Colonic mucosa (tissue), 4 donors: ENCODE data around the gene CFAP74. TPM values are rescaled to one million over a fixed set of nuclear protein-coding genes. Genes with fewer than 3 reads are reported as not detected.

Source experiments
- DNase-seq: peaks from one replicate; pipeline ENCODE4 v3.0.0-alpha.2; 2020
- H3K27ac ChIP-seq: fragments of 200-600 bp; one replicate; pipeline ENCODE4 v1.8.0; 2021
- H3K27me3 ChIP-seq: fragments of 200-600 bp; one replicate; pipeline ENCODE4 v1.8.0; 2021
- H3K36me3 ChIP-seq: fragments of 200-600 bp; one replicate; pipeline ENCODE4 v1.8.0; 2021
- H3K4me1 ChIP-seq: fragments of 200-600 bp; one replicate; pipeline ENCODE4 v1.8.0; 2021; ENCODE audit warnings: mild to moderate bottlenecking
- H3K4me3 ChIP-seq: fragments of 200-600 bp; one replicate; pipeline ENCODE4 v1.8.0; 2021
- H3K9ac ChIP-seq, 2 donors: one replicate each; pipeline ENCODE4 v1.7.0; 2013; ENCODE audit warnings: control low read depth in 2 of 2, low read depth in 2 of 2, low read length in 2 of 2
- H3K9me3 ChIP-seq: fragments of 200-600 bp; one replicate; pipeline ENCODE4 v1.8.0; 2021
- CTCF ChIP-seq: fragments of 200-600 bp; IDR thresholded peaks from one replicate; pipeline ENCODE4 v1.8.0; 2022; ENCODE audit warnings: antibody characterized with exemption, mild to moderate bottlenecking
- intact Hi-C: fragments of 100-400 bp; cut with DNase I; formaldehyde crosslinking; loops from one replicate; pipeline ENCODE4 v1.14.1; 2022
- total RNA-seq, 2 donors: library from RNA; stranded (reverse); fragmentation: NEBNext Ultra II Directional in 1 of 2; extraction: Animal tissue kit (Norgen Biotek cat#: 25700) in 1 of 2; gene quantifications; one replicate each; pipeline ENCODE4 v1.2.1, GENCODE V29; 2021
- donor health status: healthy.
- donor health status: DM: no; HTN: no; CAD: no.
- donor health status: DM: no; HTN: no; CAD: no.

CFAP74 gene
- total RNA-seq, 2 donors from 2014 or later = 0.10 to 0.16 TPM

DNA sequence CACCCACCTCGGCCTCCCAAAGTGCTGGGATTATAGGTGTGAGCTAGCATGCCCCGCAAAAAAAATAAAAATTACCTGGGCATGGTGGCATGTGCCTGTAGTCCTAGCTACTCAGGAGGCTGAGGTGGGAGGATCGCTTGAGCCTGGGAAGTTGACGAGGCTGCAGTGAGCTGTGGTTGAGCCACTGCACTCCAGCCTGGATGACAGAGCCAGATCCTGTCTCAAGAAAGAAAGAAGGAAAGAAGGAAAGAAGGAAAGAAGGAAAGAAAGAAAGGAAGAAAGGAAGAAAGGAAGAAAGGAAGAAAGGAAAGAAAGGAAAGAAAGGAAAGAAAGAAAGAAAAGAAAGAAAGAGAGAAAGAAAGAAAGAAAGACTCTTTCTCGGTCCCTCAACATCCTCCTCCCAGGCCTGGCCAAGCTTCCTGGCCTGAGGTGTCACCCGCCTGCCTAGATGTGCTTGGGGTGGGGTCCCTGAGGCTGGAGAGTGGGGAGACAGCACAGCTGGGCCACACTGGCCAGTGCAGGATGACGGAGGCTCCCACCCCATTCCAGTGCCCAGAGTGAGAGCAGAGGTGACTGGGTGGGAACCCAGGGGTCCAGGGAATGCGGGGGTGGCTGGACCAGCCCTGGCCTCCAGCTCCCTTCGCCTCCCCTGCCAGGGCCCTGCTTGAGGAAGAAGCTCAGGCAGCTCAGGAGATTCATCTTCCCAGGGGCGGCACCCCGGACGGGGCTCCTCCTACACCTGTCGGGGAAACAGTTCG is 102.5 kb downstream of the CFAP74 start:
- H3K4me1 ChIP-seq = no peaks in the 10 kb centered on the region
- DNase-seq = no peak
- H3K36me3 ChIP-seq = no peaks in the 10 kb centered on the region
- intact Hi-C loops = loop anchor here (10.0 kb wide), 1 partner anchor 46 kb away; no protein-coding TSS in a partner anchor
- no peak overlapping the region for H3K9ac ChIP-seq
- TF ChIP-seq CTCF = no peak
- H3K27ac ChIP-seq = no peak overlapping the region
- H3K27me3 ChIP-seq = no peaks in the 10 kb centered on the region
- H3K4me3 ChIP-seq = no peak overlapping the region
- no peaks in the 10 kb centered on the region for H3K9me3 ChIP-seq

GRCh38 chr1:1899967-1900327 is 103.6 kb downstream of the CFAP74 start:
- intact Hi-C loops = loop anchor here (10.0 kb wide), 1 partner anchor 45 kb away; no protein-coding TSS in a partner anchor

DNA sequence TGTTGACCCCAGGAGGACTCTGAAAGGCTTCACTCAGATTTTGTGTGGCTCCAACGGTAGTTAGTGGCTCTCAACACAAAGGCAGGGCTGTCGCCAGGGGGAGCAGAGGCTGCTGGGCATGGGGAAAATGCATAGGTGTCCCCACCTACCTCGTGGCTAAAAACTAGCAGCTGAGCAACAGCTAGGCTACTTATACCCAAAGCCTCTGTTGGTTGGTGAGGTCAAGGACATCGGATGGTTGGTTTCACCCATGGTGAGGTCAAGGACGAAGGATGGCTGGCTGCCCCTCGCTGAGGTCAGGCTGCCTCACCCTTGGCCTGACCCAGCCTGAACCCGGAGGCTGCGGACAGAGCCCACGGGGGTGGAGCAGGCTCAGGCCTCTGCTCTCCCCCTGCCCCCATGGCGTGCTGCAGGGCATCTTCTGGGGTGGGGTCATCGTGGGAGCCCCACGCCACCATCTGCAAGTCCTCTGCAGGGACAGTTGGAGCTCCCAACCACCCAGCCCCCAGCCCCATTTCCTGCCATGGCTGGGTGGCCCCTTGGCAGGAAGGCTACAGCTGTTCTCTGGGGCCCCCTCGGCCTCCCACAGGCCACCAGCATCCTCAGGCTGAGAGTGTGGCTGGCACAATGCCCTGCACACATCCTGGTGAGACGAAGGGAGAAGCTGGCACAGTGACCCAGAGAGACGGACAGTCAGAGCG is 104.2 kb downstream of the CFAP74 start:
- Histone ChIP-seq H3K4me1 (peaks cover 10% of the 10 kb centered on the region), H3K4me3 (no peak overlapping the region), H3K9me3 (no peaks in the 10 kb centered on the region), H3K27ac (no peak overlapping the region), H3K9ac (no peak overlapping the region), H3K36me3 (no peaks in the 10 kb centered on the region), H3K27me3 (no peaks in the 10 kb centered on the region)
- no peak for TF ChIP-seq CTCF
- no peak for DNase-seq
- intact Hi-C loops = no loop called here

More at GRCh38 chr1:1899967-1900327, 103.6 kb downstream of the CFAP74 start:
- Histone ChIP-seq H3K4me1 (peaks cover 6% of the 10 kb centered on the region), H3K27me3 (no peaks in the 10 kb centered on the region), H3K36me3 (no peaks in the 10 kb centered on the region), H3K9me3 (no peaks in the 10 kb centered on the region), H3K4me3 (no peak overlapping the region), H3K27ac (no peak overlapping the region), H3K9ac (no peak overlapping the region)
- no peak for TF ChIP-seq CTCF
- no peak for DNase-seq

DNA sequence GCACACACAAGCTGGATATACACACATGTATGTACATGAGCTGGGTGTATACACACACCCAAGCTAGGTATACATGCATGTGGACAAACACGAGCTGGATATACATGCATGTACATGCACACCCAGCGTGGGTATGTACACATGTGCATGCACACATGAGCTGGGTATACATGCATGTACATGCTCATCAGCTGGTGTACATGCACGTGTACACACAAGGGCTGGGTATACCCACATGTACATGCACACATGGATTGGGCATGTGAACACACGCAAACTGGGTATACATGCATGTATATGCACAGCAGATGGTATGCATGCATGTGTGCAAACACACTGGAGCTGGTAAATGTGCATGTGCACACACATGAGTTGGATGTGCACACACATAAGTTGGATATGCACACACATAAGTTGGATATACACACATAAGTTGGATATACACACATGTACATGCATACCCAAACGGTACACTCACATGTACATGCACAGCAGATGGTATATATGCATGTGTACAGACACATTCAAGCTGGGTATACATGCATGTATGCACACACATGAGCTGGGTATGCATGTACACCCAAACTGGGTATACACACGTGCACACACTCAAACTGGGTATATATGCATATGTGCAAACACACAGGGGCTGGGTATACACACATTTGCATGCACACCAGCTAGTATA is 105.2 kb downstream of the CFAP74 start:
- Histone ChIP-seq H3K27ac (no peak overlapping the region), H3K9me3 (no peaks in the 10 kb centered on the region), H3K36me3 (no peaks in the 10 kb centered on the region), H3K4me1 (peaks cover 19% of the 10 kb centered on the region), H3K27me3 (no peaks in the 10 kb centered on the region), H3K4me3 (no peak overlapping the region), H3K9ac (no peak overlapping the region)
- no peak for DNase-seq
- intact Hi-C loops = no loop called here
- TF ChIP-seq CTCF = no peak

DNA sequence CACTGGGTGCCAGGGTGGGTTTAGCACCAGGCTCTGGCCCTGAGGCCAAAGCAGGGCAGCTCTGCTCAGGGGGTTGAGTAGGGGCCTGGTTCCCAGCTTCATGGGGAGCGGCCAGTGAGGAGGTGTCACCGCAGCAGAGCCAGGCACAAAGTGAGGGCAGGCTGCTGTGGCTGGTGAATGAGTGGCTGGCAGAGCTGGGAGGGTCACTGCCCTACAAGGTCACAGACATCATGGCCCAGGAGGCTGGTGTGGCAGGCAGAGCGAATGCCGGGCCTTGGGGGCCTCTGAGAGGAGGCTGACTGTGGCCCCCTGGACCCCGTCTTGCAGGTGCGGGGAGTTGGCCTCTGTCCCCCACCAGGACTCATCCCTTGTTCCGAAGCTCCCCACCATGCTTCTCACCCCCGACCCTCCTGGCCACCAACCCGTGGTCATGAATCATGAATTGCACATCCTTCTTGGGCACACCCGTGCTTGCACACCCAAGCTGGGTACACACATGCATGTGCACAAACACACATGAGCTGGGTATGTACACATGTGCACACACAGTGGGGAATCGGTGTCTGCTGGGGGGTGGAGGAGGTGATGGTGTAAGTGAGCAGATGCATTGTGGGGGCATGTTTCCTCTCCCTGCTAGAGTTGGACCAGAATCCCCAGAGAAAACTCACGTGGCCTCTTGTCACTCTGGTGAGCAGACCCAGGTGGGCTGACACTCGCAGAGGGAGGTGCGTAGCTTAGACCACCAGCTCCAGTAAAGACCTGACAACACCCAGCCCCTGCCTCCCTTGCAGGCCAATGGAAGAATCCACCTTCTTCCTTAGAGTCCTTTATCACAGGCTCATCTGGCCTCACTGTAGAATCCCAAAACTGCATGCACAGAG is 107.9 kb downstream of the CFAP74 start:
- Histone ChIP-seq H3K9me3 (no peaks in the 10 kb centered on the region), H3K4me1 (peaks cover 26% of the 10 kb centered on the region), H3K9ac (peak overlapping the region; percentile 61 to 82), H3K36me3 (no peaks in the 10 kb centered on the region), H3K27ac (peak overlapping the region; percentile 87), H3K27me3 (no peaks in the 10 kb centered on the region), H3K4me3 (no peak overlapping the region)
- TF ChIP-seq CTCF = no peak
- intact Hi-C loops = no loop called here
- DNase-seq = no peak
